GM19395 (cell line): ENCODE results near the gene CS.

Source experiments
- ATAC-seq: cut with Tn5 transposase; IDR thresholded peaks from one replicate; pipeline ENCODE4 v1.9.1; 2021; ENCODE audit warnings: mild to moderate bottlenecking, moderate library complexity; ENCODE audit not compliant: unreplicated experiment

Gene CS

DNA sequence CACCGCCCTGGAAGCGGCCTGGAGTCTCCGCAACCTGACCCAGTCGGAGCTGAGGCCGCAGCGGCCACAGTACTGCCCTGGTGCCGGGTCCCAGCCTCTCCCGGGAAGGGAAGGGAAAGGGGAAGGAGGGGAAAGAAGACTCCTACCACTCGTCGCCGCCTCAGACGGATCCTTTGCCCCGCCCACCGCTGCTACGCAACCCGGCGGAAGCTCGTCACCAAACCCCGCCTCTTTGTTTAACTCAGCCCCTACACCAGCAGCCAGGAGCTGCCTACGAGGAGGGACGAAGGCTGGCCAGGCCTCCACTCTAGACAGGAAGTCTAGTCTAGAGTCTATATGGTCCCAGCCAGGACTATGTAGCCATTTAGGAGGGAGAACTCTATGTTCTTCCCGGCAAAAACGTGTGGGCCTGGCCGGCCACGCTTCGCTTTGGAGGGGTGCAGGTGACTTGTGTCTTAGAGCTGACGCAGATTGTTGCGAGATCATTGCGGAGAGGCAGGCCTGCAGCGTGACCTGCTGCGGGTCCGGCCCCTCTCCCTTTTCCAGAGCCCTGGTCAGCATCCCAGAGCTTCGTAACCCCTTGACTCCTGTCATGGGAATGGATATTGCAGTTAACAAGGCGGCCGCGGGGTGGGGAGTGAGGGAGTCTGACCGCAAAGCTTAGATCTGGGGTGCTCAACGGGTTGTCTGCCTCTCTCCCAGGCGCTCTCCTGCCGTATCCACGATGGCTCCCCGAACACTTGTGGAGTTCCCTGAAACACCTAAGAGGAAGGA lies 78.2 kb downstream of the CS start, which contains the start of gene RNF41:
Gene RNF41 (minus strand): TSS at position 166 of the 774 bp plus-strand sequence. CDS start 7,875 bp downstream, outside the sequence.
- peak; percentile 86 for ATAC-seq
